Motor neuron (in vitro differentiated cells): Measurements from ENCODE around the gene C1QTNF9. TPM values are rescaled to one million over a fixed set of nuclear protein-coding genes. Genes with fewer than 3 reads are reported as not detected.

ENCODE experiments used
- ATAC-seq, 8 experiments: fragments of 200-7000 bp; cut with Tn5 transposase; replicated peaks in 6 of 8; 2 replicates each; pipeline ENCODE4 v1.8.0; 2021; ENCODE audit warnings: mild to moderate bottlenecking in 8 of 8, moderate library complexity in 8 of 8
- H3K27ac ChIP-seq, 2 donors: fragments of 250-450 bp; sonication (Bioruptor Pico); 2 replicates each; pipeline ENCODE4 v1.9.0; 2021; ENCODE audit warnings: antibody characterized with exemption in 2 of 2, mild to moderate bottlenecking in 2 of 2, moderate library complexity in 1 of 2
- H3K4me1 ChIP-seq, 2 donors: fragments of 250-450 bp; sonication (Bioruptor Pico); replicated peaks in 1 of 2; 2 replicates each; pipeline ENCODE4 v1.6.1; 2021; ENCODE audit warnings: antibody characterized with exemption in 2 of 2, mild to moderate bottlenecking in 2 of 2, moderate library complexity in 1 of 2
- H3K4me3 ChIP-seq, 5 donors: fragments of 250-450 bp; sonication (Bioruptor Pico); 2 replicates each; pipeline ENCODE4 v1.9.0; 2021; ENCODE audit warnings: antibody characterized with exemption in 5 of 5, mild to moderate bottlenecking in 5 of 5, moderate library complexity in 4 of 5
- WGBS, 10 experiments: fragments of 450-650 bp; shearing (Covaris generic); methylation state at CpG; one replicate each; pipeline ENCODE4 v1.0.0; 2022; 5-methylcytosine and 5-hydroxymethylcytosine counted together
- in situ Hi-C, 9 experiments: fragments of 400-800 bp; cut with MboI; loops; one replicate each; pipeline ENCODE4 v1.15.0; 2021; ENCODE audit warnings: low sequenced_read_pairs in 9 of 9, low pct_unique_long_range_greater_than_20kb in 2 of 9; ENCODE audit not compliant: unreplicated experiment in 9 of 9
- total RNA-seq, 8 experiments: library from RNA; unstranded; fragments of 300-600 nt; gene quantifications; 2 replicates each; pipeline versions ENCODE4 v1.2.3 to v1.2.4, GENCODE V29; 2022

Gene C1QTNF9
- total RNA-seq, 8 experiments from 2014 or later = 0.20 to 0.31 (median 0.22) TPM; not detected in 5

GRCh38 chr13:24273926-24274325 lies 35.5 kb upstream of the C1QTNF9 start:
- no peak for ATAC-seq
- no peak overlapping the region for H3K4me3 ChIP-seq
- in situ Hi-C loops = no loop called here
- no peak overlapping the region for H3K27ac ChIP-seq
- WGBS, 10 experiments = 86 to 100% (median 98%) methylated on average over 1 to 7 of the region's 7 CpGs; no CpG with 5 or more reads in 3 of the 10 experiments
- peaks cover 31 to 35% of the 10 kb centered on the region in 2 donors for H3K4me1 ChIP-seq

GRCh38 chr13:24274452-24275021 lies 34.8 kb upstream of the C1QTNF9 start:
- ATAC-seq = peak in 2 of 8 experiments; percentile 3 to 36
- in situ Hi-C loops = no loop called here
- WGBS, 10 experiments = 50 to 85% (median 80%) methylated on average over 2 to 5 of the region's 6 CpGs; no CpG with 5 or more reads in 5 of the 10 experiments
- H3K4me1 ChIP-seq = peaks cover 31 to 35% of the 10 kb centered on the region in 2 donors
- H3K4me3 ChIP-seq = no peak overlapping the region
- no peak overlapping the region for H3K27ac ChIP-seq

- no peak overlapping the region for H3K4me3 ChIP-seq
- no peak for ATAC-seq
- peaks cover 31 to 35% of the 10 kb centered on the region in 2 donors for H3K4me1 ChIP-seq
- in situ Hi-C loops = no loop called here
- no peak overlapping the region for H3K27ac ChIP-seq
Observed at GRCh38 chr13:24275041-24275440, 34.3 kb upstream of the C1QTNF9 start.

GRCh38 chr13:24276306-24276705 lies 33.1 kb upstream of the C1QTNF9 start:
- Histone ChIP-seq H3K4me3 (no peak overlapping the region), H3K27ac (no peak overlapping the region), H3K4me1 (peaks cover 22 to 27% of the 10 kb centered on the region in 2 donors)
- in situ Hi-C loops = no loop called here
- ATAC-seq = no peak
- WGBS, 10 experiments = 83 to 100% (median 94%) methylated on average over 1 to 2 of the region's 2 CpGs; no CpG with 5 or more reads in 3 of the 10 experiments

GRCh38 chr13:24276861-24277260 lies 32.5 kb upstream of the C1QTNF9 start:
- in situ Hi-C loops = no loop called here
- ATAC-seq = no peak
- H3K27ac ChIP-seq = no peak overlapping the region
- H3K4me3 ChIP-seq = no peak overlapping the region
- peaks cover 18 to 21% of the 10 kb centered on the region in 2 donors for H3K4me1 ChIP-seq
- WGBS, 10 experiments = 86 to 100% (median 99%) methylated on average over 1 to 9 of the region's 13 CpGs; no CpG with 5 or more reads in 2 of the 10 experiments

- Histone ChIP-seq H3K27ac (no peak overlapping the region), H3K4me1 (peaks cover 9 to 12% of the 10 kb centered on the region in 2 donors), H3K4me3 (no peak overlapping the region)
- WGBS, 10 experiments = 57 to 100% (median 90%) methylated on average over 1 to 5 of the region's 6 CpGs; no CpG with 5 or more reads in 1 of the 10 experiments
- in situ Hi-C loops = no loop called here
- ATAC-seq = no peak
Observed at GRCh38 chr13:24277761-24278160, 31.6 kb upstream of the C1QTNF9 start.

- peaks cover 7 to 8% of the 10 kb centered on the region in 2 donors for H3K4me1 ChIP-seq
- no peak overlapping the region for H3K27ac ChIP-seq
- 55 to 100% (median 92%) methylated on average over 1 to 4 of the region's 8 CpGs; no CpG with 5 or more reads in 3 of the 10 experiments for WGBS, 10 experiments
- ATAC-seq = no peak
- in situ Hi-C loops = no loop called here
- no peak overlapping the region for H3K4me3 ChIP-seq
Observed at GRCh38 chr13:24279327-24280110, 29.9 kb upstream of the C1QTNF9 start.

- no peak overlapping the region for H3K4me3 ChIP-seq
- no peak for ATAC-seq
- no peaks in the 10 kb centered on the region for H3K4me1 ChIP-seq
- in situ Hi-C loops = no loop called here
- WGBS, 10 experiments = 87 to 100% methylated on average over 1 to 3 of the region's 7 CpGs; no CpG with 5 or more reads in 8 of the 10 experiments
- H3K27ac ChIP-seq = no peak overlapping the region
Observed at GRCh38 chr13:24280720-24281119, 28.7 kb upstream of the C1QTNF9 start.

- Histone ChIP-seq H3K27ac (no peak overlapping the region), H3K4me3 (no peak overlapping the region), H3K4me1 (no peaks in the 10 kb centered on the region)
- in situ Hi-C loops = no loop called here
- 90 to 100% (median 99%) methylated on average over 2 to 7 of the region's 18 CpGs; no CpG with 5 or more reads in 4 of the 10 experiments for WGBS, 10 experiments
- ATAC-seq = no peak
Observed at GRCh38 chr13:24281188-24282008, 28.0 kb upstream of the C1QTNF9 start.

- WGBS, 10 experiments = 50 to 100% (median 90%) methylated on average over 1 to 2 of the region's 4 CpGs; no CpG with 5 or more reads in 3 of the 10 experiments
- Histone ChIP-seq H3K4me3 (no peak overlapping the region), H3K27ac (no peak overlapping the region), H3K4me1 (no peaks in the 10 kb centered on the region)
- peak in 1 of 8 experiments; percentile 71 for ATAC-seq
- in situ Hi-C loops = no loop called here
Observed at GRCh38 chr13:24282256-24282655, 27.1 kb upstream of the C1QTNF9 start.

GRCh38 chr13:24284889-24285565 lies 24.4 kb upstream of the C1QTNF9 start:
- 64 to 96% (median 87%) methylated on average over 3 to 10 of the region's 10 CpGs; no CpG with 5 or more reads in 3 of the 10 experiments for WGBS, 10 experiments
- in situ Hi-C loops = no loop called here
- H3K4me3 ChIP-seq = no peak overlapping the region
- peak in 3 of 8 experiments; percentile 53 to 91 (median 89) for ATAC-seq
- no peaks in the 10 kb centered on the region for H3K4me1 ChIP-seq
- H3K27ac ChIP-seq = no peak overlapping the region

- in situ Hi-C loops = no loop called here
- WGBS, 10 experiments = 100% methylated on average over 1 to 3 of the region's 11 CpGs; no CpG with 5 or more reads in 8 of the 10 experiments
- Histone ChIP-seq H3K4me1 (no peaks in the 10 kb centered on the region), H3K27ac (no peak overlapping the region), H3K4me3 (no peak overlapping the region)
- no peak for ATAC-seq
Observed at GRCh38 chr13:24286624-24287023, 22.8 kb upstream of the C1QTNF9 start.
